Activated CD4-positive, alpha-beta T cell treated with anti-CD3 and anti-CD28 coated beads, Interleukin-2, Interleukin-6, amounts not matched to agents 100 ng/mL and 50 ng/mL, durations not matched to agents 16 hours and 8 hours (primary cell): ENCODE measurements around the gene AAMDC.
"Not testable (repeated sequence)": the region's sequence is repeated elsewhere in the genome, so short reads cannot be mapped to it uniquely, and the experiment has no call there.

Source experiments
- DNase-seq: peaks from one replicate; pipeline ENCODE4 v3.0.0-alpha.2; 2020

AAMDC gene

DNA sequence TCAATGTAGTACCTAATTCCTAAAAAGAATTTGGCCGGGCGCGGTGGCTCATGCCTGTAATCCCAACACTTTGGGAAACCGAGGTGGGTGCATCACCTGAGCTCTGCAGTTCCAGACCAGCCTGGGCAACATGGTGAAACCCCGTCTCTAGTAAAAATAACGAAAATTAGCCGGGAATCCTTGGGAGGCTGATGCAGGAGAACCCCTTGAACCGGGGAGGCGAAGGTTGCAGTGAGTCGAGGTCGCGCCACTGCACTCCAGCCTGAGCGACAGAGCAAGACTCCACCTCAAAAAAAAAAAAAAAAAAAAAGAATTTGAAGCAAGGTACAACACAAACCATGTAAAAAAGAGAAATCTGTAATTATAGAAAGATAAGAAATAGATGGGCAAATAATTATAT lies 1.2 kb downstream of the AAMDC start:
- DNase-seq, result not testable (repeated sequence)

DNA sequence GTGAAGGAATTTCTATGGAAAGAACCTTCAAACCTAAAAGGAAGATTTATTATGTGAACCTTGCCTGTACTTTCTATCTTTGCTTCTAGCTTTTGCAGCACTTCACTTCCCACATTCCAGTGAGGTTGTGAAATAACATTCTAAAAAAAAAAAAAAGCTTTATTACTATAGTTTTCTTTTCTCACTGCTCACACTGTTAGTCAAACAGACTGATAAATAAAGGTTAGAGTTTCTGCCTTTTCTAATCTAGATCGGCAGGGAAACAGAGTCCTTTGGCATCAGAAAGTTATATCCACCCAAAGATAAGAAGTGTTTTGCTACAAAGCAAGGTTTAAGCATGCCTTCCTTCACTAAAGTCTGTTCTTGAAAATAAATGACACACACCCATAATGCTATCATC lies 2.8 kb downstream of the AAMDC start:
- no peak for DNase-seq

DNA sequence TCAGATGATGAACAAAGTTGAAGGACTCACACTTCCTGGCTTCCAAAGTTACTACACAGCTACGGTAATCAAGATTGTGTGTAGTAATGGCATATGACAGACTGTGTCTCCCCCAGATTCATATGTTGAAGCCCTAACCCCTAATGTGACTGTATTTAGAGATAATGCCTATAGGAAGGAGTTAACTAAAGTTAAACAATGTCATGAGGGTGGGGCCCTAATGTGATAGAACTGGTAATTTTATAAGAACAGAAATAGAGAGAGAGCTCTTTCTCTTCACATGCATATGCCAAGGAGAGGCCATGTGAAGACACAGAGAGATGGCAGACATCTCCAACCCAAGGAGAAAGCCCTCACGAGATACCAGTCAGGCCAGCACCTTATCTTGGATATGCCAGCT lies 8.0 kb downstream of the AAMDC start:
- DNase-seq, result no peak

DNA sequence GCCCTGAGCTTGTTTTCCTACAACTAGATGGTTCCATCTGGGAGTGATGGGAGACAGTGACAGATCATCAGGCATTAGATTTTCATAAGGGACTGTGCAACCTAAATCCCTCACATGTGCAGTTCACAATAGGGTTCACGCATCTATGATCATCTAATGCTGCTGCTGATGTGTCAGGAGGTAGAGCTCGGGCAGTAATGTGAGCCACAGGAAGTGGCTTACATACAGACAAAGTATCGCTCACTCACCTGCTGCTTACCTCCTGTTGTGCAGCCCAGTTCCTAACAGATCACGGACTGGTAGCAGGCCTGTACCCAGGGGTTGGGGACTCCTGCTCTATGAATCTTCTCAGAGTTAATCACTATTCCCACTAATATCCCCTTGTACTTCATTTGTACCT lies 12.4 kb downstream of the AAMDC start:
- DNase-seq, result no peak

DNA sequence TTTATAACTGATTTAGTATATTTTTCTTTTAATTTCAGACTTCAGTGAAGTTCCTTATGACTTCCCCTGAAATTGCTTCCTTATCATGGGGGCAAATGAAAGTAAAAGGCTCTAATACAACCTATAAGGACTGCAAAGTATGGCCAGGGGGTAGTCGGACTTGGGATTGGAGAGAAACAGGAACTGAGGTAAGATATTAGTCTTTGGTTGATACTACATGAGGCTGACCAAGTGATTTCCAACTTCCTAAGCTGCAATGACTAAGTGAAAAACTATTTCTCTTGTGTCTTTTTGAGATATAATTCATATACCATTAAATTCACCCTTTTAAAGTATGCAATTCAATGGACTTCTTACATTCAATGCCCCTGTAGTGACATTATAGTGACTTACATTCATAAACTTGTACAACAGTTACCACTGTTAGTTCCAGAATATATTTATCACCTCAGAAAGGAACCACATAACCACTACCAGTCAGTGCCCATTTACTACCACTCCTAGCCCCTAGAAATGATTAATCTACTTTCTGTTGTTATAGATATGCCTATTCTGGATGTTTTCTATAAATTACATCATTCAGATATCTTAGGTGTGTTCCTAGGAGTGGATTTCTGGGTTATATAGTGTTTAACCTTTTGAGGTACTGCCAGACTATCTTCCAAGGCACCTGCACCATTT lies 21.6 kb downstream of the AAMDC start:
- no peak for DNase-seq

DNA sequence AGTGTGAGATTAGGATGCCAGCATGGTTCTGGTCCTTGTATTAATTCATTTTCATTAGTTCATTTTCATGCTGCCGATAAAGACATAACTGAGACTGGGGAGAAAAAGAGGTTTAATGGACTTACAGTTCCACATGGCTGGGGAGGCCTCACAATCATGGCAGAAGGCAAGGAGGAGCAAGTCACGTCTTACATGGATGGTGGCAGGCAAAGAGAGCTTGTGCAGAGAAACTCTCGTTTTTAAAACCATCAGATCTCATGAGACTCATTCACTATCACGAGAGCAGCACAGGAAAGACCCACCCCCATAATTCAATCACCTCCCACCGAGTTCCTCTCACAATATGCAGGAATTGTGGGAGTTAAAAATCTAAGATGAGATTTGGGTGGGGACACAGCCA lies 22.8 kb downstream of the AAMDC start:
- DNase-seq, result not testable (repeated sequence)

DNA sequence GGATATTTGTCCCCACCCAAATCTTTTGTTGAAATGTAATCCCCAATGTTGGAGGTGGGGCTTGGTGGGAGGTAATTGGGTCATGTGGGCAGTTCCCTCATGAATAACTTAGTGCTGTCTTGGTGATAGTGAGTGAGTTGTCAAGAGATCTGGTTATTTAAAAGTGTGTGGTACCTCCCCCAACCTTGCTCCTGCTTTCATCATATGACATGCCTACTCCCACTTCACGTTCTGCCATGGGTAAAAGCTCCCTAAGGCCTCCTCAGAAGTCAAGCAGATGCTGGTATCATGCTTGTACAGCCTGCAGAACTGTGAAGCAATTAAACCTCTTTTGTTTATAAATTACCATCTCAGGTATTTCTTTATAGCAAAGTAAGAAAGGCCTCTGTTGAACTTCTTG lies 30.6 kb downstream of the AAMDC start:
- DNase-seq, result no peak

DNA sequence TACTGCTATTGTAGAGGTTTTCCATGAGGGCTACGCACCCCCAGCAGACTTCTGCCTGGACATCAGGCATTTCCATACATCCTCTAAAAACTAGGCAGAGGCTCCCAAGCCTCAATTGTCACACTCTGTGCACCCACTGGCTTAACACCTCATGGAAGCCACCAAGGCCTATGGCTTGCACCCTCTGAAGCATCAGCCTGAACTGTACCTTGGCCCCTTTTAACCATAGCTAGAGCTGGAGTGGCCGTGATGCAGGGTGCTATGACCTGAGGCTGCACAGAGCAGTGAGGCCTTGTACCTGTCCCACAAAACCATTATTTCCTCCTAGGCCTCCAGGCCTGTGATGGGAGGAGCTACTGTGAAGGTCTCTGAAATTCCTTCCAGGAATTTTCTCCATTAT lies 33.9 kb downstream of the AAMDC start:
- no peak for DNase-seq

DNA sequence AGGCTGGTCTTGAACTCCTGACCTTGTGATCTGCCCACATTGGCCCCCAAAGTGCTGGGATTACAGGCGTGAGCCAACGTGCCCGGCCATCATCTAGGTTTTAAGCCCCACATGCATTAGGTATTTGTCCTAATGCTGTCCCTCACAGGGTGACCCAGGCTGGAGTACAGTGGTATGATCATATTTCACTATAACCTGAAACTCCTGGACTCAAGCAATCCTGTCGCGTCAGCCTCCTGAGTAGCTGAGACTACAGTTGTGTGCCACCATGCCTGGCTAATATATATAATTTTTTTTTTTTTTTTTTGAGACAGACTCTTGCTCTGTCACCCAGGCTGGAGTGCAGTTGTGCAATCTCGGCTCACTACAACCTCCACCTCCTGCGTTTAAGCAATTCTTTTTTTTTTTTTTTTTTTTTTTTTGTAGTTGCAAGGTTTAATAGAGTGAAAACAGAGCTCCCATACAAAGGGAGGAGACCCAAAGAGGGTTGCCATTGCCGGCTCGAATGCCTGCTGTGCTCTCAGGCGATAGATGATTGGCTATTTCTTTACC lies 37.0 kb downstream of the AAMDC start:
- not testable (repeated sequence) for DNase-seq

DNA sequence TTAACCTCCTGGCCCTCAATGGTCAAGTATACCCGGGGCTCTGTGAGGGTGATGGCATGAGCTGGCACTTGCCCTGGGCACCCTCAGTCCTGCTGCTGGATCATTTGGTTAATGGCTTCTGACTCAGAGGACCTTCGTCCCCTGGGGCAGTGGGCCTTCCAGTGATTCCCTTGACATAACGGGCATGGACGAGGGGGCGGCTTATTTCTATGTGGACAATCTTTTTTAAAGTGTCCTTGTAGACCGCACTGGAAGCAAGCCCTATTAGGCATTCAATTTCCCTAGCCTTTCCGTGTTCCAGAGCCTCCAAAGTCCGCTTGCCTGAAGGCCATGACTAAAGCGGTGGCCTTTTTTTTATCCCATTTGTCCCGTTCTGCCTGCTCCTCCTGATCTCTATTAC lies 40.5 kb downstream of the AAMDC start:
- not testable (repeated sequence) for DNase-seq

DNA sequence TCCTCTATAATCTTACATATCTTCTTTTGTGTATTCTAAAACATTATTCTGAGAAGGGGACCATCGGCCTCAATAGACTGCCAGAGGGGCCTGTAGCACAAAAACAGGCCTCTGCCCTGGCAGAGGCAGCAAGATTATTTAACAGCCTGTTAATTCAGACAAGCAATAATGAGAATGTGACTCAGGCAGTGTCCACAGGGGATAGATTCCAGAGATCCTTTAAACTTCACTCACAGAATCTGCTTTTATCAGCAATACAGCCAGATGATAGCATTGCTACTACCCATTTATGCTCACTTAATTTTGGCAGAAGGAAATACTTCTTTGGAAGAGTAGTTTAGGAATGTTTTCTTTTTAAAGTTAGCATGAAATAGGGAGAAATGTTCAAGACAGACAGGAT lies 44.9 kb downstream of the AAMDC start:
- no peak for DNase-seq

DNA sequence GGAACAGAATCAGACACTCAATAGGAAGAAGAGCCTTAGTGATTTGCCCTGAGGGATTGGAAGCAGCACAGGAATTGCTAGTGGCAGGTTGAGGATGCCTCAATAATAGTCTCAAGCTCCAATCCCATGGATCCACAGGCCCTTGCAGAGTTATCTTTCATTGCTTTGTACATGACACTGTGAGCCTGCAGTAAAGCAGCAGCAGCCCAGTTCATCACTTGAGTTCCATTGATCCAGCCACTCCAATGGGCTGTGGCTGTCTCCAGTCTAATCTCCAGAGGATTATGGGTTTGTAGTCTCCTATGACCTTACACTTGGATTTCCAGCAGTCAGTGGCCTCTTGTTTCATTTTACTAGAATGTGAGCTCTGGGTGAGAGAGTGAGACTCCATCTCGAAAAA lies 45.4 kb downstream of the AAMDC start:
- no peak for DNase-seq

DNA sequence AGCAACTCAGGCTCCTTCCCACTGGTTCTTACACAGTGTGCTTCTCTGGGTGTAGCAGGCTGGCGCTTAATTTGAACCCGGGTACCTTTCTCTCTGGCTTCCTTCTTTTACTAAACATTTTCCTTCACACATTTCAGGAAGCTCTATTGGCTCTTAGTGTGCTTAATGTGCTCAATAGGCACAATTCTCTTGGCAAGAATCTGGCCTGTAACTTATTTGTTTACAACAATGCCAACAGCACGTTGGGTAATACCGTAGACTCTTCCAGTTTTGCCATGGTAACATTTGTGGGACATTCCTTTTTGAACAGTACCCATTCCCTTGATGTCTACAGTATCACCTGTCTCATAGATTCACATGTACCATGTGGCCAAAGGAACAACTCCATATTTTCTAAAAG lies 47.8 kb downstream of the AAMDC start:
- no peak for DNase-seq

DNA sequence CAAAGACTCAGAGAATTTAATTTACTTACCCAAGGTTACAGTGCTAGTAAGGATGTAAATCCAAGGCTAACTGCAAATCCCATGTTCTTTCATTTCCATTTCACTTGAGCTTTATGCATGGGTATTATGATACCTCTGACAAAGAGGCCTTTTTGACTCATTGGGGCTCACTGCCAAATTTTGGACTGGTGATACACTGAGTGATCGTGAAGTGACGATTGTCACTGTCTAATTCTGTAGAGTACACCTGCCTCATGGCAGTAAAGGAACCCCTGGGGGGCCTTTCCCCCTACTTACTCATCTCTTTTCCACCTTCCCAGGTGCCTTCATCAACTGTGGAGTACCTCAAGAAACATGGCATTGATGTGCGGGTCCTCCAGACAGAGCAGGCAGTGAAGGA lies 50.9 kb downstream of the AAMDC start:
- DNase-seq, result no peak

DNA sequence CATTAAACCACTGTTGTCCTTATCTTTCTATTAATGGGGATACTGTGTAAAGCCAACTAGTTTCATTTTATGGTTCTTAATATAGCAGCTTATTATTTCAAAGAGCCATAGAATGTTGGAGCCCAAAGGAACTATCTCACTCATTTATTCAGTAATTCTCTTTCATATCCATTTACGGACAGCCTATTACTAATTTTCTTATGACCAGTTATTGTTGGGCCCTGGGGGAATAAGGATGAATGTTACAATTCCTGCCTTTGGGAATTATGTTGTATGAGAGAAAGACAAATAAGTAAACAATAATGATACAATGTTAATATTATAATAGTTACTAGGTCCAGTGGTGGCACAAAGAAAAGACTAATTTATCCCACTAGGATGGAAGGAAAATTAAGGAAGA lies 52.4 kb downstream of the AAMDC start:
- DNase-seq, result no peak

DNA sequence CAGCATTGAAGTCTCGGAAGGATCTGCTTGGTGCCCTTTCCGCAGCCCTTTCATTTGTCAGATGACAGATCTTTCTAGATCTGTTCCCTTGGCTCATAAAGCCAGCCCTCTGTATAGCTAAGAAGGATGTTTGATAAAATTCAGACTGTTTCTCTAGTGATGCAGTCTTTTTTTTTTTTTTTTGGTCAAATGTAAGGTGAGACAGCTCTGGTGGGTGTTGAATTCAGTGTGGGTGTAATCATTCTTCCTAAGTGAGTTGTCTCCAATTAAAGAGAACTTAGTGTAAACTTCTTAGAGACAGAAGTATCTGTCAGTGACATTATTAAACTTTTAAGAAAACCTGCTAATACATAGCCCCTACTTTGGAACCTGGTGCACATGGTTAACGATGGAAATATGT lies 53.3 kb downstream of the AAMDC start:
- DNase-seq, result no peak

DNA sequence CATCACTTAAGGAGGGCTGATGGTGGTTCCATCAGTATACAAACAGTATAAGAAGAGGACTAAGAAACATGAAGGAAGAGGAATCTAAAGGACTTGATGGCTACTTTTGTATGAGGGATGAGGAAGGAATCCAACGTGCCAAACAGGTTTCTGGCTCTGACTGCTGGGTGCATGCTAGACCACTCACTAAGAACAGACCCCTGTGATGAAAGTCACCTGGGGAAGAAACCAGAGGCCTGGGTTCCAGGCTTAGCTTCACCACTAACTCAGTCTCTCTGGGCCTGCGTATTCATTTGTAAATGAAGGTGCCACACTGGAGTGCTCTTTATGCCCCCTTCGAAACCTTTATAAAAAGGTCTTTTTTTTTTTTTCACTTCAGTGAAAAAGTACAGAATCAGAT lies 55.1 kb downstream of the AAMDC start:
- DNase-seq, result no peak

DNA sequence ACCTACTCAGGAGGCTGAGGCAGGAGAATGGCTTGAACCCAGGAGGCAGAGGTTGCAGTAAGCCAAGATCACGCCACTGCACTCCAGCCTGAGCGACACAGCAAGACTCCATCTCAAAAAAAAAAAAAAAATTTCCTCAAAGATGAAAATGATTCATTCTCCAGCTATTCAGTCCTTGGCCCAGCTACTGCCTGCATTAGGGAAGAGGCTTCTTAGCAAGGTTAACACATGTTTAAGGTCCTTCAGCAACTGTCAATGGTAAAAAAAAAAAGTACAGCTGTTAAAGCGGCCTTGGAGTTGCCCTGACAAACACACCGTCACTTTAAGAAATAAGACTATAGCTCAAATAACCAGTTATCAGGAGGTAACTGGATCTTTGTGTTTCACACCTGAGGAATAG lies 57.3 kb downstream of the AAMDC start:
- DNase-seq, result not testable (repeated sequence)

DNA sequence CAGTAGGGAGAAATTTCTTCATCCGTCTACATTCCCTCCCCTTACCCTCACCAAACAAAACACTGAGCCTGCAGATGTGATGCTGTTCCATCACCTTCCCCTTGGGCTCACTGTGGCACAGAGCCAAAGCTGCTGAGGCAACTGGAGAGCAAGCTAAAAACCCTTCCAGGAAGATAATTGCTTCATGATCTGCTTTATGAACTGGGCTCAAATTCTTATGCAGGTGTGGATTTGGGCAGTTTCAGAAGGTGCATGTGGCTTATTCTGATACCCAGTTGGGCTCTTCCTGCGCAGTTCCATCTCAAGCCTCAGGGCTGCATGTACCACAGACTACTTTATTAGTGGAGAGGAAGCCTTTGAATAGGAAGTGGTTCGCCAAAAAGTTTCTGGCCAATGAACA lies 58.3 kb downstream of the AAMDC start:
- DNase-seq, result peak; percentile 4

DNA sequence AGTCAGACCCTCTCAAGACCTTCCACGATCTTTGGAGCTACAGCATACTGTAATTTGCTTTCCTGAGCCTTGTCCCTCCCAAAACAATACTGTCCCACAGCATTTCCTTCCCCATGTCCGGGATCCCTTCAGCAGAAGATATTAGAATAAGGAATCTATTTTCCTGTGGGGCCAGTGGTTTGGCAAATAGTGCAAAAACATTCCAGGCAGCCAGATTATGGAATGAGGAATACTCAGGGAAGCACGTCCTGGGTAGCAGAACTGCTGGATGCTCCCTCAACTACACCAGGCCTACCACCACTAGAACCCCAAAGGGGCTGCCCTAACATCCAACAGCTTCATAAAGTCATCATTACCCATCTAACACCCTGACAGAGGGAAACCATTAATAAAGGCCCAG lies 61.5 kb downstream of the AAMDC start:
- DNase-seq, result no peak

DNA sequence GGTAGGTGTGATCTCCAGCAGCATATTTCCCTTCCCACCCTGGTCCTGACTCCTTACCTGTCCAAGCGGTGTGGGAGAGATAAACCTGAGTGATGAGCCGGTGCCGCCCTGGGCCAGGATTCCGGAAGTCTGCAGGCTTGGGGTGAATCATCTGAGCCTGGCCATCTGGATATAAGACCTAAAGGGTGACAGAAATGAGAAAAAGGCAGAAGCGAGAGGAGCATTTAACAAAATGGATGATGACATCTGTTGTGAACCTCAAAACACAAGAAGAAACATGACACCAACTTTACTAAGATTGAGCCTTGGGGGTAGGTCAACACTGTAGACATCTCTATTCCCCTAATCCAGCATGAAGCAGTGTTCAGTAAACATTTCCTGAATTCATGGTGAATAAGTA lies 62.8 kb downstream of the AAMDC start:
- no peak for DNase-seq

DNA sequence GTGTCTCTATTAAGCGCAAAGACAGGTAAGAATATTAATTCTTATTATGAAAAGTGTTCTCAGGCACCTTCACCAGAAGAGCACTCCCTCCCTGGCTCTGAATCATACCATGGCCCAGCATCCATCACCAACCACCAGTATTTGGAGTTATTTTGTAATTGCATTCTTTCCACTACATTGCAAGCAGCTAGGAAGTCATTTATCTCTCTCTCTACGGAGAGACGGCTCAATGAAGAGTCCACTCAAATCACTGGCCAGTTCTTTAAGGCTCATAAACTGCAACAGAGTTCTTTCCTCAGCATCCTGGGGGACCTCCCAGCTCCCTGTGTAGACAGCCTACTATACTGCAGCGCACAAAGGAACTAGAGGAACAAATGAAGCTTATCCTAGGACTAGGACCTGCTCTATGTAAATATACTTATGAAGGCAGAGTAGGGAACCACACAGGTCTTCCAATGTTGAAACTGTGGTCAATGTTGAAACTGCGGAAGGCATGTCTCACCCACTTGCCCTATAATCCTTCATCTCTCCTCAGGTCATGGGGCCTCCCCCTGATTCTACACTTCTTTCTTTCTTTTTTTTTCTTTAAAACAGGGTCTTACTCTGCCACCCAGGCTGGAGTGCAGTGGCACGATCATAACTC lies 63.4 kb downstream of the AAMDC start:
- DNase-seq, result no peak

DNA sequence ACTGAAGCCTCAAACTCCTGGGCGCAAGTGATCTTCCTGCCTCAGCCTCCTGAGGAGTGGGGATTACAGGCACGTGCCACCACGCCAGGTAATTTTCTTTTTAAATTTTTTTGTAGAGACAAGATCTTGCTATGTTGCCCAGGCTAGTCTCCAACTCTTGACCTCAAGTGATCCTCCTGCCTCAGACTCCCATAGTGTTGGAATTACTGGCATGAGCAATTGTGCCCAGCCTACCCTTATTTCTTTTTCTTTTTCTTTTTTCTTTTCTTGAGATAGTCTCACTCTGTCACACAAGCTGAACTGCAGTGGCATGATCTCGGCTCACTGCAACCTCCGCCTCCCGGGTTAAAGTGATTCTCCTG lies 63.9 kb downstream of the AAMDC start:
- DNase-seq, result no peak

DNA sequence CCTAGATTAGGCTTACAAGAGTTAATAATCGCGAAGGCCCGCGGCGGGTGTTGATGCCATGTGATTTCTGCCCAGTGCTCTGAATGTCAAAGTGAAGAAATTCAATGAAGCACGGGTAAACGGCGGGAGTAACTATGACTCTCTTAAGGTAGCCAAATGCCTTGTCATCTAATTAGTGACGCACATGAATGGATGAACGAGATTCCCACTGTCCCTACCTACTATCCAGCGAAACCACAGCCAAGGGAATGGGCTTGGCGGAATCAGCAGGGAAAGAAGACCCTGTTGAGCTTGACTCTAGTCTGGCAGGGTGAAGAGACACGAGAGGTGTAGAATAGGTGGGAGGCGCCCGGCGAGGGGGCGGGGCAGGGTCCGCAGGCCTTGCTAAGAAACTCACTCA lies 65.5 kb downstream of the AAMDC start:
- no peak for DNase-seq

DNA sequence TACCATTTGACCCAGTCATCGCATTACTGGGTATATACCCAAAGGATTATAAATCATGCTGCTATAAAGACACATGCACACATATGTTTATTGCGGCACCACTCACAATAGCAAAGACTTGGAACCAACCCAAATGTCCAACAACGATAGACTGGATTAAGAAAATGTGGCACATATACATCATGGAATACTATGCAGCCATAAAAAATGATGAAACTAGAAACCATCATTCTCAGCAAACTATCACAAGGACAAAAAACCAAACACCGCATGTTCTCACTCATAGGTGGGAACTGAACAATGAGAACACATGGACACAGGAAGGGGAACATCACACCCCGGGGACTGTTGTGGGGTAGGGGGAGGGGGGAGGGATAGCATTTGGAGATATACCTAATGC lies 68.1 kb downstream of the AAMDC start:
- not testable (repeated sequence) for DNase-seq
